Measurements from ENCODE around the gene FRY.

The FRY gene

DNA sequence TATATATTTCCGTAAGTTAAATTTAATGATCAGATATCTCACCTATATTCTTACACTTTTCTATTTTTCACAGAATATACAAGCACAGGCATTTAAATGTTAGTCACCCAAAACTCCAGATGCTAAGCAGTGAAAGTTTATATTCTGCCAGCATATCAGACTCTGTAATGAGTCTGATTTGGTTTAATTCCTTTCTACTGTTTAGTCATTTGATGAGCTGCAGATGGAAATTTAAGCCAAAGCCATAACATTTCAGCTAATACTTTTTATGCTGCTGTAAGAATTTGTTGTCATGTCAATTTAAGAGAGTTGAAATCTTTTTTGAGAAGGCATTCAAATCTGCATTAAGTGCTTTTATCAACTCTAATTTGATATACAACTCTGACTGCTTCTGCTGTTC lies 8.0 kb downstream of the FRY start:
- H3K27ac ChIP-seq (ENCODE audit: low read length): no peak overlapping the region
- no peaks in the 10 kb centered on the region for H3K4me1 ChIP-seq (ENCODE audit: control insufficient read depth, insufficient read depth, low read length)
- no peak overlapping the region for H3K9ac ChIP-seq (ENCODE audit: low read length in 2 of 2)
- no peaks in the 10 kb centered on the region for H3K9me3 ChIP-seq (ENCODE audit: control insufficient read depth in 2 of 2, low read length in 2 of 2)
- no peaks in the 10 kb centered on the region for H3K36me3 ChIP-seq (ENCODE audit: control insufficient read depth in 2 of 2, insufficient read depth in 2 of 2, low read length in 2 of 2)
- H3K27me3 ChIP-seq (ENCODE audit: control insufficient read depth in 1 of 2, insufficient read depth in 2 of 2, low read length in 2 of 2): no peaks in the 10 kb centered on the region
- H3K4me3 ChIP-seq (ENCODE audit: low read length in 2 of 2): no peak overlapping the region

DNA sequence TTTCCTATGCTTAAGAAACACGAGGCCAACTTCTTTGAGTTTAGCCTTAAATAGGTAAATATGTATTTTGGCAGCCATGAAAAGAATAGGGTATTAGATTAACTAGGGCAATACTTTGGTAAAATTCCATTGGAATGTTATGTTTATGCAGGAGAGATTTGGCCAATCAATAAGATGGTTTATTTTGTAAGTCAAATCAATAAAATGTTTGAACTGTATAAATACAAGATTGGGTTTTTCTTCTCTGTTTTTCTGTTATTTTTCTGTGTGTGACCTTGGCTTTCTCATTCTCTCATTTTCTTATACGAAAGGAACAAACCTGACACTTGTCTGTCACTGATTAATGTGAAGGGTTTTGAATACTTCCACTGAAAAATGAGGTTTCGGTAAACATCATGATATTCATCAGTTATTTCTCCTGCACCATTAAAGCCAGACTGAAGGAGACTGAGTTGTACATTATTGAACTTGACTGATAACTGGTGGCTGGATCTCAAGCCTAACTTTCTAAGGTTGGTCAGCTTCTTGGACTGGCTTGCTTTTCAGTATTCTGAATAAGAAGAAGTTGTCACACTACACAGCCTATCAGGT lies 8.6 kb downstream of the FRY start:
- H3K36me3 ChIP-seq (ENCODE audit: control insufficient read depth in 2 of 2, insufficient read depth in 2 of 2, low read length in 2 of 2): no peaks in the 10 kb centered on the region
- H3K27ac ChIP-seq (ENCODE audit: low read length): no peak overlapping the region
- no peaks in the 10 kb centered on the region for H3K27me3 ChIP-seq (ENCODE audit: control insufficient read depth in 1 of 2, insufficient read depth in 2 of 2, low read length in 2 of 2)
- no peaks in the 10 kb centered on the region for H3K9me3 ChIP-seq (ENCODE audit: control insufficient read depth in 2 of 2, low read length in 2 of 2)
- H3K4me1 ChIP-seq (ENCODE audit: control insufficient read depth, insufficient read depth, low read length): no peaks in the 10 kb centered on the region
- H3K9ac ChIP-seq (ENCODE audit: low read length in 2 of 2): no peak overlapping the region
- H3K4me3 ChIP-seq (ENCODE audit: low read length in 2 of 2): no peak overlapping the region

DNA sequence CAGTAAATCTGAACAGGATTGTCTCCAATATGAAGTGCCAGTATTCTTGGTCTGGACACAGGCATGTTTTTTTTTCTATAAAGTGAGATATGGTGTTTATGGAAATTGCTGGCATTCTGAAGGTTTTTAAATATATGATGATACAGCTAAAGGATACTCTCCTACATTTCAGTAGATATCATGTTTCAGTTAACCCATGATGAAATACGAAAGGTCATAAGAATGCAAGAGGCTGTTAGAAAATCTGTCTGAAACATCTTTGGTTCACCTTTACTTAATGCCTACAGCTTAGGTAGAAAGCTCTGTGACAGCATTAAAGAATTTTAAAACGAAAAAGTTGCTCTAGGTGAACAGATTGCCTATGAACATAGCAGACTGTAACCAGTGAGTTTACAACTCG lies 9.1 kb downstream of the FRY start:
- no peak overlapping the region for H3K9ac ChIP-seq (ENCODE audit: low read length in 2 of 2)
- no peaks in the 10 kb centered on the region for H3K27me3 ChIP-seq (ENCODE audit: control insufficient read depth in 1 of 2, insufficient read depth in 2 of 2, low read length in 2 of 2)
- no peaks in the 10 kb centered on the region for H3K4me1 ChIP-seq (ENCODE audit: control insufficient read depth, insufficient read depth, low read length)
- H3K36me3 ChIP-seq (ENCODE audit: control insufficient read depth in 2 of 2, insufficient read depth in 2 of 2, low read length in 2 of 2): no peaks in the 10 kb centered on the region
- no peak overlapping the region for H3K4me3 ChIP-seq (ENCODE audit: low read length in 2 of 2)
- no peak overlapping the region for H3K27ac ChIP-seq (ENCODE audit: low read length)
- H3K9me3 ChIP-seq (ENCODE audit: control insufficient read depth in 2 of 2, low read length in 2 of 2): no peaks in the 10 kb centered on the region

DNA sequence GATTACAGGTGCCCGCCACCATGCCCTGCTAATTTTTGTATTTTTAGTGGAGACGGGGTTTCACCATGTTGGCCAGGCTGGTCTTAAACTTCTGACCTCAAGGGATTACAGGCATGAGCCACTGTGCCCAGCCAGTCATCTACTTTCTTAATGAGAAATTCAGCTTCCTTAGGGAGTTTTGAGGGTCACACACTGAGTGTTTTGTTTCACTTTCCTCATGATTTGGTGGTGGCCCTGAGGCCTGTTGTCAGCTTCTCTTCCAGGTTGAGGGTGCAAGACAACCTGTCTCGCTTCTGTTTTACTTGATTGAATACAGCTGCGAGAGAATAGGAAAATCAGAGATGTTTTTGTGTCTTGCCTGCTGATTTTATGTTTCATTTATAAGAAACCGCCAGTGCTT lies 9.9 kb downstream of the FRY start:
- Histone ChIP-seq H3K27me3 (ENCODE audit: control insufficient read depth in 1 of 2, insufficient read depth in 2 of 2, low read length in 2 of 2) (no peaks in the 10 kb centered on the region), H3K9ac (ENCODE audit: low read length in 2 of 2) (no peak overlapping the region), H3K4me3 (ENCODE audit: low read length in 2 of 2) (no peak overlapping the region), H3K36me3 (ENCODE audit: control insufficient read depth in 2 of 2, insufficient read depth in 2 of 2, low read length in 2 of 2) (no peaks in the 10 kb centered on the region), H3K9me3 (ENCODE audit: control insufficient read depth in 2 of 2, low read length in 2 of 2) (no peaks in the 10 kb centered on the region), H3K27ac (ENCODE audit: low read length) (no peak overlapping the region), H3K4me1 (ENCODE audit: control insufficient read depth, insufficient read depth, low read length) (peaks cover under 1% of the 10 kb centered on the region)

DNA sequence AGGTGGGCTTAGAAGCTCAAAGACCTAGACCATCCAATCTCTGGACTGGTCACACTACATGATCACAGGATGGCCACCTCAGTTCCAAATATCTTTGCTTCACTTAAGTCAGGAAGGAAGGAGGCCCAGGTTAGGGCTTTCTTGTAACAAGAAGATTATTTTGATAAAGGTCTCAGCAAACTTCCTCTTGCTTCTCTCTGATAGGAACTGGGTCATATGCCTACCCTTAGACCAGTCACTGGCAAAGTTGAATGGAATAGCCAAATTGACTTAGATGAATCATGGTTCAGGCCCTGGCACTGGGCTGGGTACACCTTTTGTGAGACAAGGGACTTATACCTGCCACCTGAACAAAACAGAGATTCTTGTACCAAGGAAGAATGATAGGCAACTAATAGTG lies 11.0 kb downstream of the FRY start:
- H3K36me3 ChIP-seq (ENCODE audit: control insufficient read depth in 2 of 2, insufficient read depth in 2 of 2, low read length in 2 of 2): no peaks in the 10 kb centered on the region
- no peaks in the 10 kb centered on the region for H3K27me3 ChIP-seq (ENCODE audit: control insufficient read depth in 1 of 2, insufficient read depth in 2 of 2, low read length in 2 of 2)
- no peak overlapping the region for H3K27ac ChIP-seq (ENCODE audit: low read length)
- H3K9me3 ChIP-seq (ENCODE audit: control insufficient read depth in 2 of 2, low read length in 2 of 2): no peaks in the 10 kb centered on the region
- peaks cover 4% of the 10 kb centered on the region for H3K4me1 ChIP-seq (ENCODE audit: control insufficient read depth, insufficient read depth, low read length)
- H3K4me3 ChIP-seq (ENCODE audit: low read length in 2 of 2): no peak overlapping the region
- H3K9ac ChIP-seq (ENCODE audit: low read length in 2 of 2): no peak overlapping the region

DNA sequence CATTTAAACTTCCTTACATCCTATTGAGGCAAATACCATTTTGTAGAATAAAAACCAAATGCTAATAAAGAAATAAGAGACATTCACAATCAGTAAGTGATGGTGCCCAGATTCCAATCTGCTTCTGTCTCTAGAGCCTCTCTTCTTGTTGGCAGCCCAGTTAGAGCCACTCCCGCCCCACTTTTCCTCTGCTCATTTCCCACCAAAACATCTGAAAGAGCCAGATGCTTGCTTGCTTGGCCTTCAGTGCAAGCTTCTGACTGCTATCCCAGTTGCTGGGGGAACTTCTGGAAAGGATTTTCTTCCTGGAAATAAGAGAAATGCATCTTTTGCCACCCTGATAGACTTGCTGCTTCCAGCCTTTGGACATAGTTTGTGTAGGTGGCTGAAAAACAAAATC lies 12.9 kb downstream of the FRY start:
- H3K9me3 ChIP-seq (ENCODE audit: control insufficient read depth in 2 of 2, low read length in 2 of 2): no peaks in the 10 kb centered on the region
- no peak overlapping the region for H3K9ac ChIP-seq (ENCODE audit: low read length in 2 of 2)
- no peak overlapping the region for H3K27ac ChIP-seq (ENCODE audit: low read length)
- H3K4me1 ChIP-seq (ENCODE audit: control insufficient read depth, insufficient read depth, low read length): peaks cover 4% of the 10 kb centered on the region
- no peak overlapping the region for H3K4me3 ChIP-seq (ENCODE audit: low read length in 2 of 2)
- H3K27me3 ChIP-seq (ENCODE audit: control insufficient read depth in 1 of 2, insufficient read depth in 2 of 2, low read length in 2 of 2): no peaks in the 10 kb centered on the region
- no peaks in the 10 kb centered on the region for H3K36me3 ChIP-seq (ENCODE audit: control insufficient read depth in 2 of 2, insufficient read depth in 2 of 2, low read length in 2 of 2)

DNA sequence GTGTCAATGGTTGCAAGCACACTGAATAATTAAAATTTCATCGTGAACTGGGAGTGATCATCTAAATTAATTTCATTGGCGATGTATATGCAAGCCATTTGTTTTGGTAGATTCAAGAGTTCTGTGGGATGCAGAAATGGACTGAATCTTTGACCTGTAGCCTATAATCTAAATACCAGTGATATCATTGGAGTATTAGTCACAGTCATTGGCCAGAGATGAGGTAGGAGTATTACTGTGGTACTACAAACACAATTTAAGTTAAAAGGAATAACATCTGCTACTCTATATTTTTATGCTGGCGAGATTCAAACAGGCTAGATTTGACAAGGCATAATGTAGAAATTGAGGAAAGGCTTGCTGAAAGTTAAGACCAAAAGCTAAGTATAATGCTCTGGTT lies 14.0 kb downstream of the FRY start:
- Histone ChIP-seq H3K27ac (ENCODE audit: low read length) (no peak overlapping the region), H3K9ac (ENCODE audit: low read length in 2 of 2) (no peak overlapping the region), H3K4me3 (ENCODE audit: low read length in 2 of 2) (no peak overlapping the region), H3K9me3 (ENCODE audit: control insufficient read depth in 2 of 2, low read length in 2 of 2) (no peaks in the 10 kb centered on the region), H3K36me3 (ENCODE audit: control insufficient read depth in 2 of 2, insufficient read depth in 2 of 2, low read length in 2 of 2) (no peaks in the 10 kb centered on the region), H3K27me3 (ENCODE audit: control insufficient read depth in 1 of 2, insufficient read depth in 2 of 2, low read length in 2 of 2) (no peaks in the 10 kb centered on the region), H3K4me1 (ENCODE audit: control insufficient read depth, insufficient read depth, low read length) (peaks cover 4% of the 10 kb centered on the region)

DNA sequence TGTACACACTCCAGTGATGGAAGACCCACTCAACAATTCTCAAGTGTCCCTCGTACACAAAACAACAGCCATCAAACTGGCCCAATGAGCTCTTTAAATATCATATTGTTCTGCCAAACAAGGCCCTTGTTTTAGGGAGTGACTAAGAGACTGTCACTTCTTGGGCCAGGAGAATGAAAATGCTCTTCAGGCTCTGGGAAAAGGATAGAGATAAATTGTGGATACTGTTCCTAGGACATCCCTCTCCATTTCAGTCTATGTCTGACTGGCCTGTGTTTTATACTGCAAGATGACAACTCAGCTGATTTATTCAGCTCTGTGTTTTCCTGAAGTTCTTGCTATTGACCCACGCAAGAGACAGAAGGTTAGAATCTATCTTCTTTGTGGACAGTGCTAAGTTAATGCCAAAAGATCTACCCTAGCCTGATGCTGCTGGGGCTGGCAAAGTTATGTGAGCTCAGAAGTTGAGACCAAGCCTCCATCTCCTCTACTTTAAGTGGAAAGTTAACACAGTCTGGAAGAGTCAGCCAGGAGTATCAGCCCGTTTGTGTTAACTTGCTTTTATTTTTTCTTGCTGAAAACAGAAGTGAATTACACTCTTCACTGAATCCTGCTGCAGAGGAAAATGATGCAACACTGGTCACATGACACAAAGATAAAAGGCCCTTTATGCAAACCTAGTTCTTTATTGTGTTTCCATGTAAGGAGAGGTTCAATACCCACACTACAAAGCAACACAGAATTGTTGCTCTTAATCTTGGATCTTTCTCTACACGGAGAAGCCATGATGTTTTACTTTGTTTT lies 14.6 kb downstream of the FRY start:
- Histone ChIP-seq H3K27me3 (ENCODE audit: control insufficient read depth in 1 of 2, insufficient read depth in 2 of 2, low read length in 2 of 2) (no peaks in the 10 kb centered on the region), H3K36me3 (ENCODE audit: control insufficient read depth in 2 of 2, insufficient read depth in 2 of 2, low read length in 2 of 2) (no peaks in the 10 kb centered on the region), H3K9ac (ENCODE audit: low read length in 2 of 2) (no peak overlapping the region), H3K4me3 (ENCODE audit: low read length in 2 of 2) (no peak overlapping the region), H3K4me1 (ENCODE audit: control insufficient read depth, insufficient read depth, low read length) (peaks cover 4% of the 10 kb centered on the region), H3K9me3 (ENCODE audit: control insufficient read depth in 2 of 2, low read length in 2 of 2) (no peaks in the 10 kb centered on the region), H3K27ac (ENCODE audit: low read length) (no peak overlapping the region)

DNA sequence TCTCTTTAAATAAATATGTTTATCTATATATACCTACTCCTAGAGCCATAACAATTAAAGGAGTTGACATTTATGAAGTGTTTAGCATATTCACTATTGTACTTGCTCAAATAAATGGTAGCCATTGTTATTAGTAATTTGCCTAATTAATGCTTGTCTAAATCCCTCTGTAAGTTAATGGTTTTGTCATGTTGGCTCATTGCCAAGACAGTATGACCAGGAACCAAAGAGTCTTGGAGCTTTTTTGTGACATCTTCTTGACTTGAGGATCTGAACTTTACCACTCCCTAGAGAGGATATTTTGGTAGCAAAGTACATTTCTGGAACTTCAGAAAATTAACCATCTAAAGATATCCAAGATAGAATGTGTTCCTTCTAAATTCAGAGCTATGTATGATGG lies 15.5 kb downstream of the FRY start:
- Histone ChIP-seq H3K27ac (ENCODE audit: low read length) (no peak overlapping the region), H3K4me1 (ENCODE audit: control insufficient read depth, insufficient read depth, low read length) (peaks cover 4% of the 10 kb centered on the region), H3K4me3 (ENCODE audit: low read length in 2 of 2) (no peak overlapping the region), H3K9me3 (ENCODE audit: control insufficient read depth in 2 of 2, low read length in 2 of 2) (no peaks in the 10 kb centered on the region), H3K9ac (ENCODE audit: low read length in 2 of 2) (no peak overlapping the region), H3K36me3 (ENCODE audit: control insufficient read depth in 2 of 2, insufficient read depth in 2 of 2, low read length in 2 of 2) (no peaks in the 10 kb centered on the region), H3K27me3 (ENCODE audit: control insufficient read depth in 1 of 2, insufficient read depth in 2 of 2, low read length in 2 of 2) (no peaks in the 10 kb centered on the region)

DNA sequence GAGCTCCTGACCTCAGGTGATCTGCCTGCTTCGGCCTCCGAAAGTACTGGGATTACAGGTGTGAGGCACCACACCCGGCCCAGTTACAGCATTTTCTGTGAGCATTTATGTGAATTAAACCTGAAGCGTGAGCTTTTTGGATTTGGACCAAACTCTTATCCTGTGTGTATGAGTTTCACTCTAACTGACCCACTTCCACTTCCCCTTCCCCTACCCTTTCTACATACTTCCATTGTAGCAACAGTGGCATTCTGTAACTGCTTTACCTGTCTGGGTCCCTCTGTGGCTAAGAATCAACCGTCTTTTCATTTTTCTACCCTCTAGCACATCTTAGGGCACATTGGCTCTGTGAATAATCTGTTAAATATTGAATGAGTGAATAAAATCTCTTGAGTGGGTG lies 16.2 kb downstream of the FRY start:
- Histone ChIP-seq H3K9me3 (ENCODE audit: control insufficient read depth in 2 of 2, low read length in 2 of 2) (no peaks in the 10 kb centered on the region), H3K27ac (ENCODE audit: low read length) (no peak overlapping the region), H3K27me3 (ENCODE audit: control insufficient read depth in 1 of 2, insufficient read depth in 2 of 2, low read length in 2 of 2) (no peaks in the 10 kb centered on the region), H3K4me3 (ENCODE audit: low read length in 2 of 2) (no peak overlapping the region), H3K9ac (ENCODE audit: low read length in 2 of 2) (no peak overlapping the region), H3K36me3 (ENCODE audit: control insufficient read depth in 2 of 2, insufficient read depth in 2 of 2, low read length in 2 of 2) (no peaks in the 10 kb centered on the region), H3K4me1 (ENCODE audit: control insufficient read depth, insufficient read depth, low read length) (peaks cover 4% of the 10 kb centered on the region)

DNA sequence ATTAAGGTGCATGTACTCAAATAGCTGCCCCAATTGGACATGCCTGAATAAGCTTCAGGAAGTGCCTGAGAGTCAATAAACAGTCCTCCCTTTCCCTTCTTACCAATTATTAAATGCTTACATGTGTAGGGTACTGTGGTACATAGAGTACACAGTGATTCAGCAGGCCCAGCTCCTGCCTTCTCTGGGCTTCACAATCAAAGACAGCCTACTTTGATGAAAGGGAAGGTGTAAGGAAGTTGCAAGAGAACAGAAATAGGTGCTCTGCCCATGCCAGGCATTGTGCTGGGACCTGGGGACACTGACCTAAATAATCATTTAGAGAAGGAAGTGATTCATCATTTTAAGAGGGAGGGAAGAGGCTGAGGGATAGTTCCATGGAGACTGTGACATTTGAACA lies 17.2 kb downstream of the FRY start:
- Histone ChIP-seq H3K4me1 (ENCODE audit: control insufficient read depth, insufficient read depth, low read length) (peaks cover 4% of the 10 kb centered on the region), H3K27me3 (ENCODE audit: control insufficient read depth in 1 of 2, insufficient read depth in 2 of 2, low read length in 2 of 2) (no peaks in the 10 kb centered on the region), H3K9ac (ENCODE audit: low read length in 2 of 2) (no peak overlapping the region), H3K36me3 (ENCODE audit: control insufficient read depth in 2 of 2, insufficient read depth in 2 of 2, low read length in 2 of 2) (no peaks in the 10 kb centered on the region), H3K4me3 (ENCODE audit: low read length in 2 of 2) (no peak overlapping the region), H3K27ac (ENCODE audit: low read length) (no peak overlapping the region), H3K9me3 (ENCODE audit: control insufficient read depth in 2 of 2, low read length in 2 of 2) (no peaks in the 10 kb centered on the region)

Measured in stomach smooth muscle (tissue), 2 donors.